Measurements from ENCODE around the gene CCNJL. TPM values are rescaled to one million over a fixed set of nuclear protein-coding genes. Genes with fewer than 3 reads are reported as not detected.

Gene CCNJL
- total RNA-seq, 1 donor from 2014 or later, result 0.48 TPM

DNA sequence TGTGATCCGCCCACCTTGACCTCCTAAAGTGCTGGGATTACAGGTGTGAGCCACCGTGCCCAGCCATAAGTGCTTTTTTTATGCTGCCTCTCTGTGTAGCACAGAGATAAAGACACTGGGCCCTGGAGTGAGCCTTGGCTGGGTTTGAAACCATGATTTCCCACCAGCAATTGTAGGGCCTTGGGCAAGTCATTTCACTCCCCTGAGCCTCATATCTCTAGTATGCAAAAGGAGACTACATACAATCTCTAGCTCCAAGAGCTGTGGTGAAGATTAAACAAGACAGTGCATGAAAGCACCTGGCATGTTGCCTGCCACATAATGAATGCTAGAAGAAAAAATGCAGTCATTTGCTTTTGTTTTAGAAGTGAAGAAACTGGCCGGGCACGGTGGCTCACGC is 79.1 kb downstream of the CCNJL start:
- no peak for DNase-seq (ENCODE audit: low spot score)
- no peak for ATAC-seq

DNA sequence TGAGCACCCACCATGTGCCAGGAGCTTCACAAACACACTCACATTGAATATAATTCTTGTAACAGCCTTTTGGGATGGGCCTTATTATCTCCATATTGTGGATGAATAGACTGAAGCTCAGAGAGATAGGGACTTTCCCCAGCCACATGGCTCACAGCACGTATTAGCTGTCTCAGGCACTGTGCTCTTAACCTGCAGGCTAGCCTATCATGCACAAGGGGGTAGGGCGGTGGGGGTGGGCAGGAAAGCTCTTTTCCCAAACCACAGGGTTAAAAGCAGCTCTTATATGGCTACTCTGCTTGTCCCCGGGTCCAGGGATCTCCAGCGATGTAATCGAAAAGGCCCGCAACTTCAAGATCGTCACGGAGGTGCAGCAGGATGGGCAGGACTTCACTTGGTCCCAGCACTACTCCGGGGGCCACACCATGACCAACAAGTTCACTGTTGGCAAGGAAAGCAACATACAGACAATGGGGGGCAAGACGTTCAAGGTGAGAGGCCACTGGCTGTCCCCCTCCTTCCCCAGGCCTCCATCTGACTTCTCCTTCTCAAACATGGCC is 80.5 kb downstream of the CCNJL start:
- ATAC-seq (no peak), DNase-seq (ENCODE audit: low spot score) (no peak)

- DNase-seq (ENCODE audit: low spot score) (no peak), ATAC-seq (no peak)
Observed at GRCh38 chr5:160230686-160231527, 81.5 kb downstream of the CCNJL start.

- DNase-seq (ENCODE audit: low spot score), result no peak
- no peak for ATAC-seq
Observed at GRCh38 chr5:160229190-160229742, 83.1 kb downstream of the CCNJL start, which contains the start of gene FABP6. Gene FABP6 (plus strand): TSS chr5:160229506. CDS start chr5:160229558, 52 bp downstream.

- ATAC-seq, result no peak
- no peak for DNase-seq (ENCODE audit: low spot score)
Observed at GRCh38 chr5:160227012-160227411, 85.4 kb downstream of the CCNJL start.

- ATAC-seq, result no peak
- no peak for DNase-seq (ENCODE audit: low spot score)
Observed at GRCh38 chr5:160221082-160221481, 91.3 kb downstream of the CCNJL start.

GRCh38 chr5:160219356-160219755 is 93.0 kb downstream of the CCNJL start:
- DNase-seq (ENCODE audit: low spot score) (no peak), ATAC-seq (no peak)

DNA sequence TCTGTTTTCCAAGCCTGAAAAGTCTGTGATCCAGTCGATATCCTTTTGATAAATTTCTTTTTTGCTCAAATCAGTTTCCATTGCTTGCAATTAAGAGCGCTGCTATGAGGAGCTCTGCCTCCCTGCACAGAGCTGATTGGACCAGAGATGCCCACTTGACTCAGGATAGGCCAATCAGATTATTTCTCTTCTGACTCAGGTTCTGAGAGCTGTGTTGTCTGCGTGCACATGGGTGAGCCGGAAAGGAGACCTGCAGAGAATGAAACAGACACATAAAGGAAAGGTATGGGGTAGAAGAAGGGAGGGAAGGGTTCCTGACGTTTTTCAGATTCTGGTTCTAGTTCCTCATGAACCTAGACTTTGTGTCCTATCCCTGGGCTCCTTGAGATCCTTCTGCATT is 98.8 kb downstream of the CCNJL start:
- DNase-seq (ENCODE audit: low spot score), result no peak
- ATAC-seq, result no peak

DNA sequence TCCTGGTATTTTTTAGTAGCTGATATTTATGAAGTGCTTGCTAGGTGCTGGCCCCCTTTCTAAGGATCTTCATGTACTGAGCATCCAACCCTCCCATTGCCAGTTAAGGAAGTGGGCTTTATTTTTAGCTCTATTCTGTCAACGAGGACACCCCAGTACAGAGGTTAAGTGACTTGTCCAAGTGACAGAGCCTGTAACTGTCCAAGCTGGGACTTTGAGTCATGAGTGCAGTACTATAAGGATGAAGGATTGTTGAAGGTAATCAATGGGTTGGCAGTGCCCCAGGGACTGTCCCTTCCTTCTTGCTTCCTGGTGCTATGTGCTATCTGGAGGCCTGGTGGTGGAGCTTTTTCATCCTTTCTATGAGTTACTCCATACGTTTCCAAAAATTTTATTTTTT is 101.0 kb downstream of the CCNJL start:
- DNase-seq (ENCODE audit: low spot score), result no peak

GRCh38 chr5:160210606-160211005 is 101.8 kb downstream of the CCNJL start:
- ATAC-seq (no peak), DNase-seq (ENCODE audit: low spot score) (no peak)

More for the DNA sequence above, 101.0 kb downstream of the CCNJL start:
- no peak for ATAC-seq

- no peak for ATAC-seq
- DNase-seq (ENCODE audit: low spot score), result no peak
Observed at GRCh38 chr5:160209917-160210316, 102.4 kb downstream of the CCNJL start.

GRCh38 chr5:160207061-160207460 is 105.3 kb downstream of the CCNJL start:
- DNase-seq (ENCODE audit: low spot score), result no peak
- no peak for ATAC-seq

Other genes starting within 250 kb of the CCNJL start
- gene PWWP2A, start 193.1 kb downstream of the CCNJL start, total RNA-seq, result 10.1 TPM
- not detected for gene FABP6, start 83.1 kb downstream of the CCNJL start, total RNA-seq
- gene C1QTNF2, start 58.1 kb upstream of the CCNJL start, total RNA-seq, result not detected
- 1.2 TPM for gene FAM200C, start 87.5 kb upstream of the CCNJL start, total RNA-seq
- gene SLU7, start 106.5 kb upstream of the CCNJL start, total RNA-seq, result 20.1 TPM
- gene PTTG1, start 109.3 kb upstream of the CCNJL start, total RNA-seq, result 0.83 TPM

Data from left lobe of liver (tissue), 2 donors.